Karpas-422 (cell line): ENCODE data around the gene DNAJB14. TPM values are rescaled to one million over a fixed set of nuclear protein-coding genes. Genes with fewer than 3 reads are reported as not detected.

Experiments used
- total RNA-seq: library from RNA; depleted of rRNA; stranded (reverse); fragments of >200 nt; shearing (Covaris generic); gene quantifications from 2 replicates; pipeline ENCODE4 v1.2.3, GENCODE V29; 2014; ENCODE audit warnings: low replicate concordance; rRNA removed

Gene DNAJB14
- total RNA-seq, 1 experiment from 2014 or later: 65.8 TPM

Other genes with a start within 250 kb of the DNAJB14 start
- gene DAPP1, start 129.8 kb downstream of the DNAJB14 start, total RNA-seq: 49.1 and 102 TPM in 2 replicates
- gene LAMTOR3, start 52.2 kb downstream of the DNAJB14 start, total RNA-seq: 18.9 and 59.9 TPM in 2 replicates
- 544 and 874 TPM in 2 replicates for gene H2AZ1, start 3.7 kb upstream of the DNAJB14 start, total RNA-seq
- not detected in 2 replicates for gene DDIT4L, start 243.8 kb upstream of the DNAJB14 start, total RNA-seq